B cell (primary cell): Measurements from ENCODE around the gene PHF12. TPM values are rescaled to one million over a fixed set of nuclear protein-coding genes. Genes with fewer than 3 reads are reported as not detected.

Source experiments
- ATAC-seq: fragments of 200-7000 bp; cut with Tn5 transposase; one replicate; pipeline ENCODE4 v1.10.0; 2021; ENCODE audit warnings: low read depth, mild to moderate bottlenecking, moderate number of reproducible peaks, moderate library complexity
- CTCF ChIA-PET: fragments of 350-600 bp; sonication (Branson Sonifier 250); formaldehyde crosslinking; loops from one replicate; lab custom pipeline; 2021; ENCODE audit warnings: antibody characterized with exemption, inconsistent platforms; lab: Charles Lee
- POLR2A ChIA-PET: fragments of 350-600 bp; sonication (Branson Sonifier 250); formaldehyde crosslinking; loops from one replicate; lab custom pipeline; 2021; ENCODE audit warnings: antibody characterized with exemption; lab: Charles Lee
- DNase-seq: peaks from one replicate; pipeline ENCODE4 v3.0.0; 2013
- H2AFZ ChIP-seq: 2 replicates; pipeline ENCODE4 v1.6.1; 2012; ENCODE audit warnings: mild to moderate bottlenecking, low read depth, low read length; ENCODE audit not compliant: insufficient read depth, poor library complexity, severe bottlenecking
- H3K27ac ChIP-seq, 2 donors: 1 replicate in 1 of 2; 2 replicates in 1 of 2; pipeline ENCODE4 v1.5.1; 2012 to 2013; ENCODE audit warnings: low read length in 2 of 2, mild to moderate bottlenecking in 2 of 2, moderate library complexity in 1 of 2
- H3K27me3 ChIP-seq, 4 experiments: fragments of 200-600 bp in 1 of 4; sonication (generic) in 1 of 4; replicated peaks in 1 of 4; 1 replicate in 2 of 4; 2 replicates in 2 of 4; pipeline versions ENCODE4 v1.6.1 to v1.7.0; 2013 to 2016; ENCODE audit warnings: low read length in 3 of 4, mild to moderate bottlenecking in 2 of 4, mixed read lengths in 1 of 4, moderate library complexity in 1 of 4; ENCODE audit not compliant: insufficient read depth in 4 of 4, control insufficient read depth in 3 of 4; ENCODE audit errors: control extremely low read depth in 1 of 4
- H3K36me3 ChIP-seq, 2 experiments: replicated peaks in 1 of 2; 1 replicate in 1 of 2; 2 replicates in 1 of 2; pipeline versions ENCODE4 v1.6.1 to v1.7.1; 2013; ENCODE audit warnings: low read length in 1 of 2; ENCODE audit not compliant: insufficient read depth in 2 of 2, control insufficient read depth in 1 of 2; ENCODE audit errors: control extremely low read depth in 1 of 2, extremely low read depth in 1 of 2
- H3K4me1 ChIP-seq, 2 donors: fragments of 200-600 bp in 1 of 2; sonication (generic) in 1 of 2; 1 replicate in 1 of 2; 2 replicates in 1 of 2; pipeline versions ENCODE4 v1.5.1 to v1.6.1; 2013 to 2017; ENCODE audit warnings: low read length in 2 of 2; ENCODE audit not compliant: control insufficient read depth in 2 of 2, insufficient read depth in 2 of 2
- H3K4me2 ChIP-seq: replicated peaks from 2 replicates; pipeline ENCODE3; 2012; ENCODE audit warnings: mild to moderate bottlenecking, low read depth, low read length; ENCODE audit not compliant: poor library complexity, severe bottlenecking
- H3K4me3 ChIP-seq, 5 experiments: fragments of 200-600 bp in 1 of 5; sonication (generic) in 1 of 5; 1 replicate in 3 of 5; 2 replicates in 2 of 5; pipeline versions ENCODE4 v1.5.1 to v1.7.0; 2011 to 2016; ENCODE audit warnings: low read length in 4 of 5, mild to moderate bottlenecking in 4 of 5, low read depth in 2 of 5, control low read depth in 1 of 5, moderate library complexity in 1 of 5; ENCODE audit not compliant: insufficient read depth in 1 of 5; ENCODE audit errors: control extremely low read depth in 1 of 5, extremely low read depth in 1 of 5
- H3K79me2 ChIP-seq: fragments of 200-600 bp; sonication (generic); one replicate; pipeline ENCODE4 v1.6.0; 2016; ENCODE audit warnings: low read length; ENCODE audit not compliant: control insufficient read depth, insufficient read depth
- H3K9ac ChIP-seq: fragments of 200-600 bp; sonication (generic); 2 replicates; pipeline ENCODE4 v1.6.1; 2017; ENCODE audit warnings: mild to moderate bottlenecking, low read length, moderate library complexity
- H3K9me3 ChIP-seq, 3 donors: one replicate each; pipeline versions ENCODE4 v1.6.1 to v1.7.1; 2013; ENCODE audit warnings: low read length in 2 of 3; ENCODE audit not compliant: control insufficient read depth in 2 of 3, insufficient read depth in 1 of 3; ENCODE audit errors: control extremely low read depth in 1 of 3
- H4K20me1 ChIP-seq: 2 replicates; pipeline ENCODE4 v1.6.0; 2012; ENCODE audit warnings: mild to moderate bottlenecking, low read length; ENCODE audit not compliant: insufficient read depth, control insufficient read depth, poor library complexity, severe bottlenecking
- H3K27ac Mint-ChIP-seq: one replicate; pipeline ENCODE4 v1.8.0; 2021; ENCODE audit warnings: mixed read lengths
- H3K27me3 Mint-ChIP-seq: one replicate; pipeline ENCODE4 v1.8.0; 2021; ENCODE audit warnings: mixed read lengths
- H3K4me1 Mint-ChIP-seq: one replicate; pipeline ENCODE4 v1.8.0; 2021; ENCODE audit warnings: mixed read lengths
- H3K4me3 Mint-ChIP-seq: one replicate; pipeline ENCODE4 v1.8.0; 2021; ENCODE audit warnings: mixed read lengths
- H3K9me3 Mint-ChIP-seq: one replicate; pipeline ENCODE4 v1.8.0; 2022; ENCODE audit warnings: mixed read lengths; ENCODE audit not compliant: insufficient read depth
- EZH2 ChIP-seq: IDR thresholded peaks from 2 replicates; pipeline ENCODE4 v1.6.1; 2012; ENCODE audit warnings: borderline replicate concordance, low read depth, mild to moderate bottlenecking, moderate library complexity, low read length; ENCODE audit not compliant: insufficient read depth, poor library complexity, severe bottlenecking
- WGBS: methylation state at CpG from one replicate; pipeline ENCODE4 v1.1.5; 2013; ENCODE audit warnings: missing lambda C conversion rate; ENCODE audit not compliant: insufficient coverage; 5-methylcytosine and 5-hydroxymethylcytosine counted together
- intact Hi-C: fragments of 100-400 bp; cut with micrococcal nuclease; formaldehyde crosslinking; loops from one replicate; pipeline ENCODE4 v1.10.0; 2022
- polyA plus RNA-seq: library from polyadenylated mRNA; depleted of rRNA; stranded (reverse); fragments of >200 nt; gene quantifications from 2 replicates; pipeline ENCODE4 v1.2.3, GENCODE V29; 2012
- total RNA-seq, 2 donors: library from RNA; stranded (reverse); fragments of 120-200 nt in 1 of 2; gene quantifications; 1 replicate in 1 of 2; 2 replicates in 1 of 2; pipeline versions ENCODE4 v1.2.3 to v1.2.4, GENCODE V29; 2013 to 2022
- TF ChIP-seq, protein P1 (sequence below): fragments of 200-600 bp; IDR thresholded peaks from one replicate; pipeline ENCODE4 v1.8.0; 2022; ENCODE audit warnings: antibody characterized with exemption, mild to moderate bottlenecking

Gene PHF12
- total and polyA plus RNA-seq, 2 donors (not counting 1 experiment from before 2014, with no cell fraction given), result 116 to 140 TPM

DNA sequence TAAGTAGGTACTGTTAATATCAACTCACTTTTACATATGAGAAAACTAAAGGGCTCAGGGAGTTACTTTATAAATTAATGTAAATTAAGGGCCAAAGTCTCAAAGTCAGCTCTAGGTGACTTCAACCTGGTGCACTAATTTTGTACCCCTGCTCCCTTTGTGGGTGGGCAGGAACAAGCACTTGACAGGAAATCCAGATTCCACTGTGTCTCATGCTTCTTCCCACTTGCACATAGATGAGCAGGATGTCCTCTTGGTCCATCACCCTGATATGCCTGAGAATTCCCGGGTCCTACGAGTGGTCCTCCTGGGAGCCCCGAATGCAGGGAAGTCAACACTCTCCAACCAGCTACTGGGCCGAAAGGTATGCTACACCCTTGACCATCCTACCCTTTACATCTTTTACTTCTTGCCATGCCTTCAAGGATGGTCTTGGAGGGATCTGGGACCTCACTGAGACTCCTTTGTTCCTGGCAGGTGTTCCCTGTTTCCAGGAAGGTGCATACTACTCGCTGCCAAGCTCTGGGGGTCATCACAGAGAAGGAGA, 95.2 kb downstream of the PHF12 start:
- Mint-ChIP-seq H3K4me1 (peaks cover 17% of the 10 kb centered on the region), H3K27ac (no peak overlapping the region), H3K27me3 (no peaks in the 10 kb centered on the region), H3K4me3 (peak overlapping the region; percentile 96), H3K9me3 (no peaks in the 10 kb centered on the region)
- Histone ChIP-seq H3K9me3 (no peaks in the 10 kb centered on the region), H2AFZ (no peak overlapping the region), H3K4me3 (no peak overlapping the region), H3K27ac (no peak overlapping the region), H3K79me2 (peaks cover 14% of the 10 kb centered on the region), H3K9ac (no peak overlapping the region), H3K4me1 (peaks cover 10 to 16% of the 10 kb centered on the region in 2 donors), H3K36me3 (peaks cover 0 to 27% of the 10 kb centered on the region in 2 experiments), H3K4me2 (no peak overlapping the region), H4K20me1 (no peaks in the 10 kb centered on the region), H3K27me3 (no peaks in the 10 kb centered on the region)
- POLR2A ChIA-PET, result interaction anchor here (0.6 to 0.7 kb wide), 3 partner anchors 112 to 147 kb away, joined by 3 to 5 read pairs (median 3); no protein-coding TSS in a partner anchor
- TF ChIP-seq, protein P1, sequence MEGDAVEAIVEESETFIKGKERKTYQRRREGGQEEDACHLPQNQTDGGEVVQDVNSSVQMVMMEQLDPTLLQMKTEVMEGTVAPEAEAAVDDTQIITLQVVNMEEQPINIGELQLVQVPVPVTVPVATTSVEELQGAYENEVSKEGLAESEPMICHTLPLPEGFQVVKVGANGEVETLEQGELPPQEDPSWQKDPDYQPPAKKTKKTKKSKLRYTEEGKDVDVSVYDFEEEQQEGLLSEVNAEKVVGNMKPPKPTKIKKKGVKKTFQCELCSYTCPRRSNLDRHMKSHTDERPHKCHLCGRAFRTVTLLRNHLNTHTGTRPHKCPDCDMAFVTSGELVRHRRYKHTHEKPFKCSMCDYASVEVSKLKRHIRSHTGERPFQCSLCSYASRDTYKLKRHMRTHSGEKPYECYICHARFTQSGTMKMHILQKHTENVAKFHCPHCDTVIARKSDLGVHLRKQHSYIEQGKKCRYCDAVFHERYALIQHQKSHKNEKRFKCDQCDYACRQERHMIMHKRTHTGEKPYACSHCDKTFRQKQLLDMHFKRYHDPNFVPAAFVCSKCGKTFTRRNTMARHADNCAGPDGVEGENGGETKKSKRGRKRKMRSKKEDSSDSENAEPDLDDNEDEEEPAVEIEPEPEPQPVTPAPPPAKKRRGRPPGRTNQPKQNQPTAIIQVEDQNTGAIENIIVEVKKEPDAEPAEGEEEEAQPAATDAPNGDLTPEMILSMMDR, result no peak
- TF ChIP-seq EZH2, result no peak
- ATAC-seq (no peak), DNase-seq (no peak)
- CTCF ChIA-PET, result interaction anchor here (0.7 to 1.1 kb wide), 5 partner anchors 9 to 106 kb away, joined by 3 to 4 read pairs (median 3); no protein-coding TSS in a partner anchor
- intact Hi-C loops, result no loop called here
- WGBS, result 100% methylated on average over 5 of the region's 5 CpGs

- H3K4me3 Mint-ChIP-seq, result peak overlapping the region; percentile 96
- ChIA-PET POLR2A (interaction anchor here (0.7 to 1.2 kb wide), 3 partner anchors 13 to 42 kb away, joined by 3 to 6 read pairs (median 4); partner anchors contain the start of genes FAM222B and FLOT2), CTCF (interaction anchor here (0.9 to 1.1 kb wide), 5 partner anchors 10 to 92 kb away, joined by 3 to 4 read pairs (median 3); no protein-coding TSS in a partner anchor)
- 13% methylated on average over 3 of the region's 5 CpGs for WGBS
- peak overlapping the region; percentile 61 to 93 (median 82) for H3K4me3 ChIP-seq
- intact Hi-C loops, result loop anchor here (2.0 kb wide), 1 partner anchor 137 kb away; the partner anchor contains the start of gene RPL23A
- peak overlapping the region; percentile 90 for H3K27ac Mint-ChIP-seq
- H3K9ac ChIP-seq, result peak overlapping the region; percentile 76
- H3K4me1 ChIP-seq, result peaks cover 10 to 16% of the 10 kb centered on the region in 2 donors
- TF ChIP-seq, protein P1, result no peak
- no peak for TF ChIP-seq EZH2
- peak overlapping the region; percentile 59 to 75 for H3K27ac ChIP-seq
- H3K4me2 ChIP-seq, result peak overlapping the region; percentile 97
- no peaks in the 10 kb centered on the region for H3K9me3 ChIP-seq
- H3K4me1 Mint-ChIP-seq, result peaks cover 17% of the 10 kb centered on the region
- H3K27me3 ChIP-seq, result no peaks in the 10 kb centered on the region
- H3K79me2 ChIP-seq, result peaks cover 14% of the 10 kb centered on the region
- ATAC-seq (no peak), DNase-seq (no peak)
- no peaks in the 10 kb centered on the region for H3K27me3 Mint-ChIP-seq
- peaks cover 0 to 22% of the 10 kb centered on the region in 2 experiments for H3K36me3 ChIP-seq
- peak overlapping the region; percentile 98 for H2AFZ ChIP-seq
- H3K9me3 Mint-ChIP-seq, result no peaks in the 10 kb centered on the region
- H4K20me1 ChIP-seq, result no peaks in the 10 kb centered on the region
These were observed 96.0 kb downstream of the PHF12 start for GRCh38 chr17:28855336-28855679.
